SKM-1 treated with dmso at 0.1 percent for 144 hours (cell line): ENCODE results near the gene DQX1.
A peak's percentile ranks its signal among the peaks of the same experiment; 100 is the strongest.
"Not testable (repeated sequence)": the region's sequence is repeated elsewhere in the genome, so short reads cannot be mapped to it uniquely, and the experiment has no call there.

Experiments used
- DNase-seq: peaks from one replicate; lab custom pipeline; 2025; ENCODE audit not compliant: unreplicated experiment; lab: John Stamatoyannopoulos, UW

Gene DQX1

DNA sequence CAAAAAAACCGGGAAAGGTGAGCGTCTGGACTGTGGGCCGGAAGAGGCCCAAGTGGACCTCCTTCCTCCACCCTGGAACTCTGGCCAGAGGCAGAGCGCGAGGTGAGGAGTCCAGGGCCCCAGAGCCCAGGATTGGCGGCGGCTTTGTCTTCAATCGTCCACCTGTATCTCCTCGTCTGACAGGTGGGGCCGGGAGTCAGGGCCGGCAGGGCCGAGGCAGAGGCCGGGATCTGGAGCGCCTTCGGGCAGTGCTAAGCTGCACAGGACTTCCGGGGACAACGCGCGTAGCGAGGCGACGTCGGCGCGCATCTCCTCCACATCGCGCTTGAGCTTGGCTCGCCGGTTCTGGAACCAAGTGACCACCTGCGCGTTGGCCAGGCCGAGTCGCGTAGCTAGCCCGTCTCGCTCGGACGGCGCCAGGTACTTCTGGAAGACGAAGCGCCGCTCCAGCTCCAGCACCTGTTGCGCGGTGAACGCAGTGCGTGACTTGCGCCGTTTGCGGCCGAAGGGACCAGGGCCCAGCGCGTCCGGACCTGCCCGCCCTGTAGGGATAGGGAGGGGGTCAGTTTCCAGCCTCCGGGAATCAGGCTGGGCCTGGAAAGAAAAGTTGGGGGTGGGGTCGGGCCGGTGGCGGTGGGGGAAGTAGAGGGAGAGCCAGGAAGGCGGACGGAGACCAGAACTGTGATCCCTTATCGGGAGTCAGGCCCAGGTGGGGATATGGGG lies 28.1 kb downstream of the DQX1 start:
- DNase-seq = no peak

DNA sequence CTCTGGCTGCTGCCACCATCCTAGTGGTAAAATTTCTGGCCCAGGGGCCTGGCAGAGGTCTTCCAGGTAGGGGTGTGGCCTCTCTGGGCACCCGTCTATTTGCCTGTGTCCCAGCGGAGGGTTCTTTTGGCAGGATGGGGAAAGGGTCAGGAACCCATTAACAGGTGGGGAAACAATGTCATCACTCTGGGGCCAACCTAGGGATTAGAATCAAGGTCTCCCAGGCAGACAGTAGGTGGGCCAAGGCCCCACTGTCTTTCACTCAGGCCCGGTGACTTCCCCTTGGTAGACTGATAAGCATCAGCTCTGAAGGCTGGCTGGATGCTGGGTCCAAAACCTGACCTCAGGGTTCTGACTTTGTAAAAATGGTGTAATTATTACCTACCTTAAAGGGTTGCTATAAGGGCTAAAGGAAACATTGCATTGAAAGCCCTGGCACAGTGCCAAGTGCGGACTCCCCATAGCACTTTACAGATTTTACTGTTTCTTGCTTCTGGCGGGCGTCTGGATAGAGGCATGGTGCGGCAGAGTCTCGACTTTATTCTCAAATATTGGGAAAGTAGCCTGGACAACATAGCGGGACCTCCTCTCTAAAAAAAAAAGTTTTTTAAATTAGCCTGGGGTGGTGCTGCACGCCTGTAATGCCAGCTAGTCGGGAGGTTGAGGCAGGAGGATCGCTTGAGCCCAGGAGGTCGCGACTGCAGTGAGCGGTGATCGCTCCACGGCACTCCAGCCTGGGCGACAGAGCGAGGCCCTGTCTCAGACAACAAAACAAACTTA lies 28.8 kb downstream of the DQX1 start:
- DNase-seq = no peak

DNA sequence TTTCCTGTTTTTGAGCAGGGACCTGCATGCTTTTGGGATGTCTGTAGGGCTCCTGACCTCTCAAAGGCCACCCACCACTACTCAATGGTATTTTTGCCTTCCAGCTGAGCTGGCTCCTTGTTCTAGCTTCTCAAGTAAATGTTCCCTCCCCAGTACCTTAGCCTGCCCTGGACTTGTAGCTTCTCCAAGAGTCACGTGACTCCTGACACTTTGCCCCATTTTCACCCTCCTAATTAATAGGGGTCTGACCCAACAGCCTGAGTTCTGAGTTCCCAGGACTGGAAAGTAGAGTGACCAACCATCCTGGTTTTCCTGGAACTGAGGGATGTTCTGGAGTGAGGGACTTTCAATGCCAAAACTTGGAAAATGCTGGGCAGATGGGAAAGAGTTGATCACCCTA lies 30.6 kb downstream of the DQX1 start:
- no peak for DNase-seq

DNA sequence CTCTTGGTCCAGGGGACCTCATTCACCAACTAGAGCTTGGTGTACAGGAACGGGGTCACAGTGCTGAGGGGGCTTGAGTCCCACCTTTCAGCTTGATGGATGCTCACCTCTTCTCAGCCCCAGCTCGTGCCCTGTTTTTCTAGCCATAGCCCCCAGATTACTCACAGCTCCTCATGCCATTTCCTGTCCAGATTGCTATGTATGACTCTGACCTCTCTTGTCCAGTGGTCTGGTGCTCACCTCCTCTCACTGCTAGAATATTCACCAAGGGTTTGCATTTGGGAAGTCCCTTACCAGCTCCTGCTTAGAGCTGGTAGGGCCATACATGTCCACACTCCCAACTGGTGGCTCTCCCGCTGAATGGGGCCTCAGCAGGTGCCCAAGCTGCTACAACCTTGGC lies 32.5 kb downstream of the DQX1 start:
- no peak for DNase-seq

DNA sequence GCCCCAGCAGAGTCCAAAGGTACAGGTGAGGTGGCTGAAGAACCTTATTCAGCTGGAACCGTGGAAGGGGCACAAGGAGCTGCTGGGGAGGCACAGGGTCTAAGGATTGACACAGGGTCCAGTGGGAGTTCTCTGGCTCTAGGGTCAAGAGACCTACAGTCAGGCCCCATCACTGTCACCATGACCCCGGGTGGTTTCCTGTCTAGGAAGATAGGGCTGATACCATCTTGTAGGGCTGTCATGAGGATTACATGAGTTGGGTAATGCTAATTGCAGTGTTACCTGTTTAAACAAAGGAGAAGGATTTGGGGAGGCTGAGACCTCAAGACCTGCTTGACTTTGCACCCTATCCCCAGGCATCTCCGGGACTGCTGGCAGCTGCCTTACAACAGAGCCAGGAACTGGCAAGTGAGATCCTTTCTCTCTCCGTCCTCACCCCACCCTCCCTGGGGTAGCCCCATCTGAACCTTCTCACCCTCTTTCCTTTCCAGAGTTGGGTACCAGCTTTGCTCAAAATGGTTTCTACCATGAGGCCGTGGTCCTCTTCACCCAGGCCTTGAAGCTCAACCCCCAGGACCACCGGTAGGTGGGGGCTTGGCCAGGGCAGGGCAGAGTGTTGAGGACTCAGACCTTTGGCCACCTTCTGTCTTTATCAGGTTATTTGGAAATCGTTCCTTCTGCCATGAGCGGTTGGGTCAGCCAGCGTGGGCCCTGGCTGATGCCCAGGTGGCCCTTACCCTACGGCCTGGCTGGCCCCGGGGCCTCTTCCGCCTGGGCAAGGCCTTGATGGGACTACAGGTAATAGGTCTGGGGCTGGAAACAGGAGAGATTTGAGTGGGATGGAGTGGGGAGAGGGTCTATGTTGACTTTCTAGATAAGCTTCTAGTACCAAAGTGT lies 34.1 kb downstream of the DQX1 start:
- no peak for DNase-seq

DNA sequence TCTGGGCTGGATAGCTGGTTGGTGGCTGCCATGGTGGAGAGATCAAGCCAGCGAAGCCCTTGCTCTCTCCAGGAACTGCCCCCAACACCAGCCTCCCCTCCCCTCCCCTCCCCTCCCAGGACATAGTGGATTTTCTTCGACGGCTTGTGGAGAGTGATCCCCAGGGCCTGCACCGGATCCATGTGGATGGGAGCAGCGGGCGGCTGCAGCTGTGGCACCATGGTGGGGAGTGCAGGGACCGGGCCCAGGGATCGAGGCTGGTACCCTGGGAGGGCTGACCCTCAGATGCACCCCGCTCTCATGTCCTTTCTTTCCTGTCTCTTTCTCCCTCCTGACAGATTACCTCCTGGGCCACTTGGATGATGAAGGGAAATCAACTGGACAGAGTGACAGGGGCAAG lies 36.1 kb downstream of the DQX1 start:
- no peak for DNase-seq

DNA sequence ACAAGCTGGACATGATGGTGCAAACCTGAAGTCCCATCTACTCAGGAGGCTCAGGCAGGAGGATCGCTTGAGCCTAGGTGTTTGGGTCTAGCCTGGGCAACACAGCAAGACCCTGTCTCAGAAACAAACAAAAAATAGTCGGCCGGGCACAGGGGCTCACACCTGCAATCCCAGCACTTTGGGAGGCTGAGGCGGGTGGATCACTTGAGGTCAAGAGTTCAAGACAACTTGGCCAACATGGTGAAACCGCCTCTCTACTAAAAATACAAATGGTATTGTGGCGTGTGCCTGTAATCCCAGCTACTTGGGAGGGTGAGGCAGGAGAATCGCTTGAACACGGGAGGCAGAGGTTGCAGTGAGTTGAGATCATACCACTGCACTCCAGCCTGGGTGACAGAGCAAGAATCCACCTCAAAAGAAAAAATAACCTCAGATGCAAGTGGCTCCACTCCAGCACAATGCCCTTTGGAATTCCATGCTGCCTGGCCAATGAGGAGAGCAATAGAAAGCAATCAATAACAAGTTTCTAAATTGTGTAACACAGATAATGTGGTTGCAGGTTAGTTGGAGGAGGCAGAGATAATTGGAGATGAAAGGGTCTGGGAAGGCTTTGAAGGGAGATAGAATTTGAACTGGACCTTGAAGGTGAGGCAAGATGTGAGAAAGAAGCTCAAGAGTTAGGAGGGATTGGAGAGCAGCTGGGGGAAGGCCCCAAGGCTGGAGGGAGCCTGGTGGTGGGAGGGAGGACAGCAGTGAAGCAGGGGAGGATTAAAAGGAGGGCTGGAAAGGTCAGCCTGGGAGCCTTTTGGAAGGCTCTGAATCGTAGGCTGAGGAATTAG lies 37.2 kb downstream of the DQX1 start:
- no peak for DNase-seq

DNA sequence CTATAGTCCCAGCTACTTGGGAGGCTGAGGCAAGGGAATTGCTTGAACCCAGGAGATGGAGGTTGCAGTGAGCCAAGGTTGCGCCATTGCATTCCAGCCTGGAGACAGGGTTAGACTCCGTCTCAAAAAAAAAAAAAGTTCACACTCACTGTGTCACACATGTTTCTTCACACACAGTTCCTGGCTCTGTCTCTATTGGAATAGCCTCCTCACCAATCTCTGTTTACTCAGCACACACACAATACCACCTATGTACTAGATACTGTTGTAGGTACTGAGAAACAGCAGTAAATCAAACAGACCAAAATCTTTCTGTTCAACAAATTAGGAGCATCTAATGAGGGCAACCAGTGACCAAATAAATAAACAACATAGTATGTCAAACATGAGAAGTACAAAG lies 39.9 kb downstream of the DQX1 start:
- no peak for DNase-seq

DNA sequence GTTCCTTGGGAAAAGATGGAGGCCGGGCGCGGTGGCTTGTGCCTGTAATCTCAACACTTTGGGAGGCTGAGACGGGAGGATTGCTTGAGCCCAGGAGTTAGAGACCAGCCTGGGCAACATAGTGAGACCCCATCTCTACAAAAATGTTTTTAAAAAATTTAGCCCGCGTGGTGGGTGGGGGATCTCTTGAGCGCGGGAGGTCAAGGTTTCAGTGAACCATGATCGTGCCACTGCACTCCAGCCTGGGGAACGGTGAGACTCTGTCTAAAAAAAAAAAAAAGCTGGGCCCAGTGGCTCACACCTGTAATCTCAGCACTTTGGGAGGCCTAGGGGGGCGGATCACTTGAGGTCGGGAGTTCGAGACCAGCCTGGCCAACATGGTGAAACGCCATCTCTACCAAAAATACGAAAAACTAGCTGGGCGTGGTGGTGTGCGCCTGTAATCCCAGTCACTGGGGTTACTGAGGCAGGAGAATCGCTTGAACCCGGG lies 42.3 kb downstream of the DQX1 start:
- DNase-seq = not testable (repeated sequence)

DNA sequence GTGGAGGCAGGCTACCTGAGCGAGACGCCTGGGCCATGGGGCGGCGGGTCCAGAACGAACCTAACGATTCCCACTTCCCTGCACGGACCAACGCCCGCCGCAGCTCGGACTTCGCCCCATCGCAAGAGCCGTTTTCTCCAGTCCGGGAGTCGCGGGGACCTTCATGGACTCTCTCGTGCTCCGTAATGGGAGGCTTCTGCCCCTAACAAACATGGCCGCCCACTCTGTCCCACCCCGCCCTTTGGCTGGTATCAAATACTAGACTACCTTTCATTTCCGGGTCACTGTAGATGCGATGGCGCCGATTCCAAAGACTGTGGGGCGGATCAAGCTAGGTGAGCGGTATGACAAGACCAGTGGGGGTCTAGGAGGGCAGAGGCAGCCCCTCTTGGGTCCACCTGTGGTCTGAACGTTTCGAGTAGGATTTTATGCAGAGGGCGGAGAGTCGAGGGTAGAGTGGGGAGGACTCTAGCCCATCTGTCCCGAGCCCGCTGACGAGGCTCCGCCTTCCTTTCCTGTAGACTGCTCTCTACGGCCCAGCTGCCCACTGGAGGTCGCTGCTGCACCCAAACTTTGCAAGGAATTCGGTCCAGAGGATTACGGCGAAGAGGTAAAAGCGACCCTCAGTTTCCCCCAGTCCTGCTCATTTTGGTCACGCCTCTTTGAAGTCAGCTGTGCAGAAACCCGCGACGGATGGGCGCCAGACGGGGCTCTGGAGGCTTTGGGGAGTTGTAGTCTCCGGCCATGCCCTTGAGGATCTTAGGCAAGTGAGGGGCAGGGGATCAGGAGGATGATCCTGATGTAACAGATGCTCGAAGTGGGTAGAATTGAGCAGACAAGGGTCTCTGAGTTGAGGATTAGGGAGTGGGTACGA lies 43.0 kb downstream of the DQX1 start, which contains the start of the genes CCDC142 and TTC31:
Gene CCDC142, minus strand, starts transcription at position 198 of the 874 bp plus-strand sequence. Its CDS starts 161 bp downstream, at position 37.
Gene TTC31, plus strand, starts transcription at position 281 of the 874 bp plus-strand sequence. Its CDS starts 15 bp downstream, at position 296.
- DNase-seq = peak; percentile 95

DNA sequence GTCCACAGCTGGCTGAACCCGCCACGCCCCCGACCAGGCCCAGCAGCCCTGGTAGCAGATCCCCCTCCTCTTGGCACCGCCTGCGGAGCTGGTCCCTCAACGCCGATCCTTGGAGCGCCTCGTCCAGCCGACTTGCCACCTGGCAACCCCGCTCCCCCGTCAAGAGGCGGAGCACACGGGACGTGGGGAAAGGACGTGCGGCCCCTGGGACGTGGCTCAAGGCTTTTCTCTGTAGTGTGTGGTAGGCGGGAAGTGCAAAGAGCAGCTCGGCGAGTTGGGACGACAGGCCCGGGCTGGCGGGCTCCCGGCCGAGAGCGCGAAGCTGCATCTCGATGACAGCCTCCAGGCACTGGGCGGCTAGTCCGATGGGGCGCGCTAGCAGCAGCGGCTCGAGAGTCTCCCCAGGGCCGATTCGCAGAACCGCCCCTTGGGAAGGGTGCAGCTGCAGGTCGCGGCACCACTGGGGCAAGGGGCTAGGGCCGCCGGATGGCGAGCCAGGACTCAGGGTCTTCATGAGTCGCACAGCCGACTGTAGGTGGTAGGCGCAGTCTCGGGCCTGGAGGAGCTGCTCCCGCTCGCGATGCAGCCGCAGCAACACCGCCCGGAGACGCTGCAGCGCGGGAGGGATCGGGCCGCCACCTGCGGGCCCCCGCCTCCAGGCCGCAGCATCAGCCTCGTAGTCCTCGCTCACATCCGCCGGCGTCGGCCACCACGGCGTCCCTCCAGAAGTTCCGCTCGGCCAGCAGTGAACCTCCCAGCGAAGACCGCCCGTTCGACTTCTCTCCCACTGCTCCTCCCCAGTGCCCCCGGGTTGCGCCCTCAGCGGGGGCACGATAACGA lies 43.9 kb downstream of the DQX1 start:
- DNase-seq = peak; percentile 24

DNA sequence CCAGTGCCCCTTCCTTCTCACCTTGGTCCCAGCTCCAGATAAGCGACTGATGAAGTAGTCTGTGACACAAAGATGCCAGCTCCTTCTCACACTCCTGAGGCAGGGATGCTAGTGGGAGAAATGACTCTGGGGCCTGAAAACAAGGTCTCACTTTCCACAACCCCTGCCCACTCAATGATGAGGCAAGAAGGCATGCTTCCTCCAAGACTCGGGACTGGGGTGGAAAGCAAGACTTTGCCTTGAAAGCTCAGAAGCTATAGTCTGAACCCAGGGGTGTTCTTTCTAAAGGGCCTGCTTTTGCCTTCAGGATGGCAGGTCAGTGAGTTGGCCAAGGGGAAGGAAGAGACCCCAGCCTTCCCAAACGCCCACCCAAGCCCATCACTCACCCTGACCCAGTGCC lies 44.6 kb downstream of the DQX1 start:
- no peak for DNase-seq

DNA sequence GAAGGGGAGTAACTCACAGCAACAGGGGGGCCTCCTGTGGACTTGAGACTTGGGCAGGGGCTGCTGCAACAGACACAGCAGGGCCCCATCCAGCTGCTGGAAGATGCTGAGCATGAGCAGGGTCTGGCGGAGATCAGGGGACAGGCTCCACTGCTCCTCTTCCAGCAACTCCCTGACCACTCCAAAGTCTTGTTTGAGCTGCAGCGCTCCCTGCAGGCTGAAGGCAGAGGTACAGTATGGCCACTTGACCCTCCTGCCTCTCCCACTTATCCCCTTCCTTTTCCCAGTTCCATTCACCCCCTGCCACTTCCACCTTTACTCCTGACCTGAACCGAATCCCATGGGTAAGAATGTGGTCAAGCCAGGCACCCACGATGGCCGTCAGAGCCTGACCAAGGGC lies 51.1 kb downstream of the DQX1 start:
- DNase-seq = no peak

DNA sequence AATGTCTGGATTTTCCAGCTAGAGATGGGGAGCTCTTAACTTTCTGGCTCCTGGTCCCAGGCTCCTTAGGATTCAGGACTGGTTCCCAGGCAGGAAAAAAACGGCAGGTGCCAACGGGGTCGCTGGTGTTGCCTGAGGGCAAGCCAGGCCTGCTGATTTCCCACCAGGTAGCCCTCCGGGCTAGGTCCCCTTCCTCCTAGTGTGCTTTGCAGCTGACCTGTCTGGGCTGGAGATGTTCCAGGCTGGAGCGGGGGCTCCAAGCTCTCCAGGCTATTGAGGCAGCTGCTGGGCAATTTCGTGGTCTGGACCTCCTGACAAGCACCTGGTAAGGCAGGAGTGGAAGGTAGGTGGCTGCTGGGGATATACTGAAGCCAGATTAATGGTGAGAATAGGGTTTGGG lies 51.5 kb downstream of the DQX1 start:
- no peak for DNase-seq

DNA sequence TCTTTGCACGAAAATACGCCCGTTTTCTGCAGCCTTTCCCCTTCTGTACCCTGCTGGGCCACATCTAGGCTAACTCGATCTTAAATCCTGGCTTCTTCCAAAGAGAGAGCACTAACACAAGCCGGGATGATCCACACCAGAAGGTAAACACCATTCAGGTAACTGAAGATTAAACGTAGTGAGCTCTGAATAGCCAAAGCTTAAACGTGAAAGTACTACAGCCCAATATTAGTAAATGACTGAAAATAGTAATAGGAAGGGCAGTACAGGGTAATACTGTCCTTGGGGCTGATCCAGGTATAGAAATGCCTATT lies 53.1 kb downstream of the DQX1 start:
- DNase-seq = no peak

DNA sequence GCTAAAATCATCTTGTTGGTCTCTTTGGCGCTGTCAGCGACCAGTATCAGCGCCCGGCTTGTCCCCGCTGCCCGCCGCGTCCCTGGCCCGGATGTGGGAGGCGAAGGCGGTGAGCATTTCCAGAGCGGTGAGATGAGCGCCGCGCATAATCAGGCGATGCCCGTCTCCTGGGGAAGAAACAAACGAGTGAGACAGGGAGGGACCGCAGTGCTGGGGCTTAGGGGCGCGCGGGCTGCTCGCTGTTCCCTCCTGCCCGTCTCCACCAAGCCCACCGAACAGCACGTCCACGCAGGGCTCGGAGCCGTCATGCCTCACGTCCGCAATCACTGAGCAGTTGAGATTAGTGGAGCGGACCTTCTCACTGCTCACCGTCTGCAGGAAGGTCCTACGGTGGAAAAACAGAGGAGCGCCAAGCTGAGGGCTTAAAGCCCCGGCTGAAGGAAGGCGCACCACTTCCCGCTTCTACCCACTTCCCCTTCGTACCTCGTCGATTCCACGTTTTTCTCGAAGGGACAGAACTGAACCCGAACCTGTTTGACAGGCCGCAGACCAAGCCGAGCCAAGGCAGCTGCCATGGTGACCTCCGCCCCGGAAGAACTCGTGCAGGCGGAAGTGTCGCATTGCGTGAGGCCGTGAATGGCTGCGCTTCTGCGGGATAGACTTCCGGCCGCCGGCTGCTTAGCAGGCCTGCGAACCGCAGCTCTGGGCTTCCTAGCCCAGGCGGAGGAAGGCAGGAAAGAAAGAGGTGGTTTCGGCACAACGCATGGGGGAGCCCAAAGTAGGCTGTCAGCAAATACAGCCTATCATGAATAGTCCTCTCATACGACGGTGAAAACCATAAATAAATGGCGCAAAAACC lies 53.7 kb downstream of the DQX1 start, which contains the start of gene MRPL53:
Gene MRPL53, minus strand, starts transcription at position 595 of the 859 bp plus-strand sequence. Its CDS starts 20 bp downstream, at position 575.
- DNase-seq = peak; percentile 82

DNA sequence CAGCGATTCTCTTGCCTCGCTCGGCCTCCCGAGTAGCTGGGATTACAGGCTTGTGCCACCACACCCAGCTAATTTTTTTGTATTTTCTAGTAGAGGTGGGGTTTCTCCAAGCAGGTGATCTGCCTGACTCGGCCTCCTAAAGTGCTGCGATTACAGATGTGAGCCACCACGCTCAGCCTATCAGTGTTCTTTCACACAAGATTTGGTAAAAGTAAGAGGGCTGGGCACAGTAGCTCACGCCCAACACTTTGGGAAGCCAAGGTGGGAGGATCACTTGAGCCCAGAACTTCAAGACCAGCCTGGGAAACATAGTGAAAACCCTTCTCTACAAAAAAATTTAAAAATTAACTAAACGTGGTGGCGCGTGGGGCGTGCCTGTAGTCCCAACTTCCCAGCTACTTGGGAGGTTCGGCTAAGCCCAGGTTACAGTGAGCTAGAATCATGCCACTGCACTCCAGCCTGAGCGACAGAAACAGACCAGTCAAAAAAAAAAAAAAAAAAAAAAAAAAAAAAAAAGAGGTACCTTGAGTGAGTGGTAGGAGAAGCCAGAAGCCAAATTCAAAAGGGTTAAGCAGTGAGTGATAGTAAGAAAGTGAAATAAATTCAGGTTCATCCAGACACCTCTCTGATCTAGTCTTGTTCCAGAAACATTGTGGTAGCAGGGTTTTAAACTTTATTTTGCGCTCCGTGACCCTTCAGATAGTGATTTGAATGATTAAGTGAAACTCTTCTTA lies 54.5 kb downstream of the DQX1 start:
- DNase-seq = no peak
